Suprapubic skin (tissue), 4 donors: Measurements from ENCODE around the gene TNIP1. TPM values are rescaled to one million over a fixed set of nuclear protein-coding genes. Genes with fewer than 3 reads are reported as not detected.

ENCODE experiments used
- DNase-seq, 2 donors: peaks; one replicate each; pipeline ENCODE4 v3.0.0-alpha.2; 2019; ENCODE audit warnings: low spot score in 2 of 2
- H3K27ac ChIP-seq: fragments of 200-600 bp; sonication (generic); one replicate; pipeline ENCODE4 v1.5.1; 2019
- H3K27me3 ChIP-seq: fragments of 200-600 bp; sonication (generic); one replicate; pipeline ENCODE4 v1.5.1; 2019
- H3K36me3 ChIP-seq: fragments of 200-600 bp; sonication (generic); one replicate; pipeline ENCODE4 v1.5.1; 2019
- H3K4me1 ChIP-seq: fragments of 200-600 bp; sonication (generic); one replicate; pipeline ENCODE4 v1.5.1; 2019
- H3K4me3 ChIP-seq: fragments of 200-600 bp; sonication (generic); one replicate; pipeline ENCODE4 v1.5.1; 2019; ENCODE audit warnings: mild to moderate bottlenecking
- H3K9me3 ChIP-seq: fragments of 200-600 bp; sonication (generic); one replicate; pipeline ENCODE4 v1.5.1; 2019
- CTCF ChIP-seq, 2 donors: fragments of 200-600 bp in 1 of 2; fragments of 450-650 bp in 1 of 2; sonication (generic) in 1 of 2; IDR thresholded peaks; one replicate each; pipeline ENCODE4 v1.5.1; 2016 to 2019; ENCODE audit warnings: antibody characterized with exemption in 2 of 2, mild to moderate bottlenecking in 1 of 2, moderate library complexity in 1 of 2
- EP300 ChIP-seq: sonication (generic); formaldehyde crosslinking; IDR thresholded peaks from one replicate; pipeline ENCODE4 v1.6.1; 2017; ENCODE audit warnings: antibody characterized with exemption
- POLR2A ChIP-seq, 2 donors: fragments of 450-650 bp; IDR thresholded peaks; one replicate each; pipeline ENCODE4 v1.6.1; 2017; ENCODE audit warnings: antibody characterized with exemption in 2 of 2, mild to moderate bottlenecking in 2 of 2, moderate library complexity in 2 of 2
- POLR2AphosphoS5 ChIP-seq, 3 donors: sonication (generic); formaldehyde crosslinking; IDR thresholded peaks; one replicate each; pipeline ENCODE4 v1.6.1; 2017; ENCODE audit warnings: antibody characterized with exemption in 3 of 3
- WGBS: methylation state at CpG from one replicate; pipeline ENCODE4 v1.1.5; 2018; 5-methylcytosine and 5-hydroxymethylcytosine counted together
- total RNA-seq, 4 donors: library from RNA; depleted of rRNA; stranded (reverse); fragments of >200 nt; gene quantifications; one replicate each; pipeline ENCODE4 v1.1.0, GENCODE V29; 2016

The TNIP1 gene
- total RNA-seq, 4 donors from 2014 or later = 47.5 to 94.7 (median 70.9) TPM

- peaks cover 30% of the 10 kb centered on the region for H3K36me3 ChIP-seq
- H3K4me3 ChIP-seq = peak overlapping the region; percentile 67
- peak in 1 of 3 donors; percentile 14 for TF ChIP-seq POLR2AphosphoS5 (IDR thresholded peaks at IDR 0.05)
- no peak for TF ChIP-seq EP300
- TF ChIP-seq POLR2A (IDR thresholded peaks at IDR 0.05) = no peak
- H3K9me3 ChIP-seq = no peaks in the 10 kb centered on the region
- H3K27ac ChIP-seq = peak overlapping the region; percentile 77
- no peak for DNase-seq
- no peaks in the 10 kb centered on the region for H3K27me3 ChIP-seq
- WGBS = 21% methylated on average over 8 of the region's 8 CpGs
- H3K4me1 ChIP-seq = peaks cover 85% of the 10 kb centered on the region
These were observed 57.2 kb downstream of the TNIP1 start for GRCh38 chr5:151023651-151024050.

- H3K27me3 ChIP-seq = no peaks in the 10 kb centered on the region
- H3K27ac ChIP-seq = peak overlapping the region; percentile 77
- no peak for DNase-seq
- WGBS = 38% methylated on average over 5 of the region's 5 CpGs
- no peaks in the 10 kb centered on the region for H3K9me3 ChIP-seq
- H3K4me1 ChIP-seq = peaks cover 85% of the 10 kb centered on the region
- TF ChIP-seq POLR2AphosphoS5 (IDR thresholded peaks at IDR 0.05) = no peak
- TF ChIP-seq POLR2A (IDR thresholded peaks at IDR 0.05) = no peak
- no peak for TF ChIP-seq CTCF (IDR thresholded peaks at IDR 0.05)
- TF ChIP-seq EP300 = no peak
- peaks cover 24% of the 10 kb centered on the region for H3K36me3 ChIP-seq
- peak overlapping the region; percentile 67 for H3K4me3 ChIP-seq
These were observed 57.7 kb downstream of the TNIP1 start for GRCh38 chr5:151023047-151023615.

- no peak for DNase-seq
- H3K27ac ChIP-seq = peak overlapping the region; percentile 77
- TF ChIP-seq EP300 (no peak), CTCF (IDR thresholded peaks at IDR 0.05) (no peak), POLR2A (IDR thresholded peaks at IDR 0.05) (no peak), POLR2AphosphoS5 (IDR thresholded peaks at IDR 0.05) (no peak)
- peak overlapping the region; percentile 67 for H3K4me3 ChIP-seq
- H3K27me3 ChIP-seq = no peaks in the 10 kb centered on the region
- peaks cover 19% of the 10 kb centered on the region for H3K36me3 ChIP-seq
- no peaks in the 10 kb centered on the region for H3K9me3 ChIP-seq
- H3K4me1 ChIP-seq = peaks cover 85% of the 10 kb centered on the region
- WGBS = 53% methylated on average over 7 of the region's 7 CpGs
These were observed 58.3 kb downstream of the TNIP1 start for GRCh38 chr5:151022511-151023018.

GRCh38 chr5:151021746-151022145 is 59.1 kb downstream of the TNIP1 start:
- WGBS = 61% methylated on average over 6 of the region's 6 CpGs
- DNase-seq = no peak
- H3K36me3 ChIP-seq = peaks cover 11% of the 10 kb centered on the region
- H3K4me1 ChIP-seq = peaks cover 83% of the 10 kb centered on the region
- no peaks in the 10 kb centered on the region for H3K27me3 ChIP-seq
- no peak for TF ChIP-seq EP300
- TF ChIP-seq POLR2A (IDR thresholded peaks at IDR 0.05) = no peak
- no peak for TF ChIP-seq POLR2AphosphoS5 (IDR thresholded peaks at IDR 0.05)
- TF ChIP-seq CTCF (IDR thresholded peaks at IDR 0.05) = no peak
- H3K27ac ChIP-seq = peak overlapping the region; percentile 77
- peak overlapping the region; percentile 67 for H3K4me3 ChIP-seq
- no peaks in the 10 kb centered on the region for H3K9me3 ChIP-seq

- Histone ChIP-seq H3K36me3 (peaks cover 4% of the 10 kb centered on the region), H3K4me3 (peak within 1 kb of the TSS; percentile 67), H3K9me3 (no peaks in the 10 kb centered on the region), H3K4me1 (peaks cover 83% of the 10 kb centered on the region), H3K27me3 (no peaks in the 10 kb centered on the region), H3K27ac (peak within 1 kb of the TSS; percentile 77)
- peak in 2 of 3 donors; percentile 29 to 64 for TF ChIP-seq POLR2AphosphoS5 (IDR thresholded peaks at IDR 0.05)
- peak in 1 of 2 donors; percentile 96 for TF ChIP-seq POLR2A (IDR thresholded peaks at IDR 0.05)
- no peak for TF ChIP-seq CTCF (IDR thresholded peaks at IDR 0.05)
- TF ChIP-seq EP300 = no peak
- DNase-seq = peak; percentile 96 to 97
- WGBS = 11% methylated on average over 23 of the region's 54 CpGs
These were observed 60.3 kb downstream of the TNIP1 start, which contains the start of gene GPX3 for GRCh38 chr5:151020304-151021110. Gene GPX3, plus strand, starts transcription at chr5:151020591. Its CDS starts 64 bp downstream, at chr5:151020655.
